Liver (tissue), 9 donors: ENCODE measurements around the gene GMDS. TPM values are rescaled to one million over a fixed set of nuclear protein-coding genes. Genes with fewer than 3 reads are reported as not detected.

Experiments
- DNase-seq: peaks from one replicate; pipeline ENCODE4 v3.0.0-alpha.2; 2017; ENCODE audit warnings: low spot score
- H3K27ac ChIP-seq, 2 donors: one replicate each; pipeline ENCODE4 v1.7.0; 2013; ENCODE audit warnings: inconsistent platforms in 2 of 2, low read length in 2 of 2, control low read depth in 1 of 2, low read depth in 1 of 2, mild to moderate bottlenecking in 1 of 2
- H3K27me3 ChIP-seq, 4 donors: one replicate each; pipeline versions ENCODE4 v1.6.1 to v1.7.0; 2013; ENCODE audit warnings: low read length in 3 of 4, inconsistent platforms in 1 of 4, mild to moderate bottlenecking in 1 of 4, moderate library complexity in 1 of 4; ENCODE audit not compliant: control insufficient read depth in 4 of 4, insufficient read depth in 4 of 4
- H3K36me3 ChIP-seq, 4 donors: one replicate each; pipeline versions ENCODE4 v1.6.1 to v1.7.0; 2013; ENCODE audit warnings: low read length in 3 of 4, mild to moderate bottlenecking in 3 of 4, low read depth in 1 of 4, moderate library complexity in 1 of 4; ENCODE audit not compliant: control insufficient read depth in 4 of 4, insufficient read depth in 3 of 4
- H3K4me1 ChIP-seq, 4 donors: one replicate each; pipeline versions ENCODE4 v1.6.1 to v1.7.0; 2013; ENCODE audit warnings: low read length in 3 of 4, mild to moderate bottlenecking in 3 of 4, moderate library complexity in 1 of 4; ENCODE audit not compliant: control insufficient read depth in 4 of 4, insufficient read depth in 4 of 4
- H3K4me3 ChIP-seq, 3 donors: one replicate each; pipeline versions ENCODE4 v1.6.1 to v1.7.0; 2013; ENCODE audit warnings: low read length in 3 of 3, control low read depth in 1 of 3, low read depth in 1 of 3, mild to moderate bottlenecking in 1 of 3
- H3K9ac ChIP-seq, 2 donors: one replicate each; pipeline ENCODE4 v1.7.0; 2013; ENCODE audit warnings: low read length in 2 of 2, mild to moderate bottlenecking in 2 of 2, moderate library complexity in 2 of 2, control low read depth in 1 of 2, low read depth in 1 of 2
- H3K9me3 ChIP-seq, 4 donors: one replicate each; pipeline versions ENCODE4 v1.6.1 to v1.7.0; 2013; ENCODE audit warnings: low read length in 3 of 4; ENCODE audit not compliant: control insufficient read depth in 4 of 4
- EGR1 ChIP-seq, 2 donors: IDR thresholded peaks; 2 replicates each; pipeline ENCODE4 v1.6.1; 2016 to 2018; ENCODE audit warnings: antibody characterized with exemption in 2 of 2, low read depth in 2 of 2
- FOXA1 ChIP-seq: IDR thresholded peaks from 2 replicates; pipeline ENCODE4 v1.6.1; 2016; ENCODE audit warnings: antibody characterized with exemption
- FOXA2 ChIP-seq: IDR thresholded peaks from 2 replicates; pipeline ENCODE4 v1.6.1; 2016; ENCODE audit warnings: antibody characterized with exemption
- GABPA ChIP-seq, 2 donors: IDR thresholded peaks in 1 of 2; conservative IDR thresholded peaks in 1 of 2; 2 replicates each; pipeline ENCODE4 v1.6.1; 2016; ENCODE audit warnings: antibody characterized with exemption in 2 of 2, mild to moderate bottlenecking in 1 of 2, moderate library complexity in 1 of 2
- HNF4A ChIP-seq, 2 donors: conservative IDR thresholded peaks; 2 replicates each; pipeline ENCODE4 v1.6.1; 2016; ENCODE audit warnings: antibody characterized with exemption in 2 of 2, mild to moderate bottlenecking in 2 of 2
- HNF4G ChIP-seq: IDR thresholded peaks from 2 replicates; pipeline ENCODE4 v1.6.1; 2016; ENCODE audit warnings: antibody characterized with exemption
- JUND ChIP-seq, 2 donors: IDR thresholded peaks; 2 replicates each; pipeline ENCODE4 v1.6.1; 2016; ENCODE audit warnings: antibody characterized with exemption in 2 of 2
- NR2F2 ChIP-seq: IDR thresholded peaks from 2 replicates; pipeline ENCODE4 v1.6.1; 2016; ENCODE audit warnings: antibody characterized with exemption
- RAD21 ChIP-seq, 2 donors: IDR thresholded peaks; 2 replicates each; pipeline ENCODE4 v1.6.1; 2016; ENCODE audit warnings: antibody characterized with exemption in 2 of 2, mild to moderate bottlenecking in 2 of 2
- RXRA ChIP-seq, 2 donors: IDR thresholded peaks; 2 replicates each; pipeline ENCODE4 v1.6.1; 2017 to 2018; ENCODE audit warnings: antibody characterized with exemption in 2 of 2, mild to moderate bottlenecking in 1 of 2
- SP1 ChIP-seq: IDR thresholded peaks from 2 replicates; pipeline ENCODE4 v1.6.1; 2018; ENCODE audit warnings: antibody characterized with exemption, mild to moderate bottlenecking
- TAF1 ChIP-seq: conservative IDR thresholded peaks from 2 replicates; pipeline ENCODE4 v1.6.1; 2016; ENCODE audit warnings: antibody characterized with exemption, mild to moderate bottlenecking
- YY1 ChIP-seq: IDR thresholded peaks from 2 replicates; pipeline ENCODE4 v1.6.1; 2016; ENCODE audit warnings: antibody characterized with exemption, mild to moderate bottlenecking
- WGBS: extraction: QIAGEN DNeasy Blood & Tissue Kit; methylation state at CpG from one replicate; pipeline ENCODE4 v1.1.7; 2013; 5-methylcytosine and 5-hydroxymethylcytosine counted together
- polyA plus RNA-seq, 2 donors: library from polyadenylated mRNA; stranded (reverse) in 1 of 2; unstranded in 1 of 2; fragments of 200-250 nt in 1 of 2; fragments of >200 nt in 1 of 2; fragmentation: Nextera tagmentation in 1 of 2; extraction: Ambion mirVana in 1 of 2; gene quantifications; one replicate each; pipeline versions ENCODE4 v1.2.1 to v1.2.3, GENCODE V29; 2013 to 2015
- total RNA-seq, 2 donors: library from RNA; depleted of rRNA; stranded (reverse); fragments of >200 nt; gene quantifications; one replicate each; pipeline ENCODE4 v1.2.3, GENCODE V29; 2014
- TF ChIP-seq, protein P1 (sequence below): IDR thresholded peaks from 2 replicates; pipeline ENCODE4 v1.6.1; 2016; ENCODE audit warnings: antibody characterized with exemption
- TF ChIP-seq, protein P2 (sequence below): IDR thresholded peaks from 2 replicates; pipeline ENCODE4 v1.6.1; 2016; ENCODE audit warnings: antibody characterized with exemption
- TF ChIP-seq, protein P3 (sequence below): fragments of 150-350 bp; IDR thresholded peaks from 2 replicates; pipeline ENCODE4 v1.5.1; 2017; ENCODE audit warnings: improper control_type of control experiment, low read depth, low read length; ENCODE audit not compliant: missing input control
- TF ChIP-seq, protein P4 (sequence below): IDR thresholded peaks from 2 replicates; pipeline ENCODE4 v1.6.1; 2016; ENCODE audit warnings: antibody characterized with exemption, mild to moderate bottlenecking
- TF ChIP-seq, protein P5 (sequence below): IDR thresholded peaks from 2 replicates; pipeline ENCODE4 v1.6.1; 2016; ENCODE audit warnings: antibody characterized with exemption
- donor health status: healthy.
- donor health status: healthy.
- donor health status: healthy.
- donor health status: healthy.
- donor health status: healthy.

GMDS gene
- total and polyA plus RNA-seq, 4 donors, result 3.5 to 15.6 (median 13.0) TPM

DNA sequence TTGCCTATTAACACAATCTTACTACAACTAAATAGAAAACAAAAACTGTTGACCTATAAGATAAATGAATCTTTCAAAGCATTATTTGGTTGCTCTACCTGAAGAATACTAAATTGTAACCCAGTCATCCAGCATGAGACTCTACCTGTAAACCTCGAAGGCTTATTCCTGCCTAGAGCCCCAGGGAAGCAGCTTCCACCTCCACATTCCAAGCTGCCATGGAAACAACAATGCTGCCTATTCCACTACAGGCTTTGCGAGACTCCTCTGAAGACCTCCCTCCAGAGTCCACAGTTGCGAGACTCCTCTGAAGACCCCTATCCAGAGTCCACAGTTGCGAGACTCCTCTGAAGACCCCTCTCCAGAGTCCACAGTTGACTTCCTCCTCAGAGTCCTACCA lies 15.7 kb downstream of the GMDS start:
- Histone ChIP-seq H3K27me3 (no peaks in the 10 kb centered on the region), H3K27ac (no peak overlapping the region), H3K4me1 (peaks cover 2 to 10% (median 8%) of the 10 kb centered on the region in 4 donors), H3K9ac (no peak overlapping the region), H3K4me3 (no peak overlapping the region), H3K36me3 (no peaks in the 10 kb centered on the region), H3K9me3 (no peaks in the 10 kb centered on the region)
- DNase-seq, result no peak
- TF ChIP-seq GABPA (IDR thresholded peaks at IDR 0.05 in 1 of 2, conservative IDR thresholded peaks at IDR 0.05 in 1 of 2), result no peak
- TF ChIP-seq, protein P1, sequence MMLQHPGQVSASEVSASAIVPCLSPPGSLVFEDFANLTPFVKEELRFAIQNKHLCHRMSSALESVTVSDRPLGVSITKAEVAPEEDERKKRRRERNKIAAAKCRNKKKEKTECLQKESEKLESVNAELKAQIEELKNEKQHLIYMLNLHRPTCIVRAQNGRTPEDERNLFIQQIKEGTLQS, result no peak
- no peak for TF ChIP-seq NR2F2
- no peak for TF ChIP-seq JUND (IDR thresholded peaks at IDR 0.05)
- no peak for TF ChIP-seq SP1
- TF ChIP-seq, protein P2, sequence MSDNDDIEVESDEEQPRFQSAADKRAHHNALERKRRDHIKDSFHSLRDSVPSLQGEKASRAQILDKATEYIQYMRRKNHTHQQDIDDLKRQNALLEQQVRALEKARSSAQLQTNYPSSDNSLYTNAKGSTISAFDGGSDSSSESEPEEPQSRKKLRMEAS, result no peak
- TF ChIP-seq, protein P3, sequence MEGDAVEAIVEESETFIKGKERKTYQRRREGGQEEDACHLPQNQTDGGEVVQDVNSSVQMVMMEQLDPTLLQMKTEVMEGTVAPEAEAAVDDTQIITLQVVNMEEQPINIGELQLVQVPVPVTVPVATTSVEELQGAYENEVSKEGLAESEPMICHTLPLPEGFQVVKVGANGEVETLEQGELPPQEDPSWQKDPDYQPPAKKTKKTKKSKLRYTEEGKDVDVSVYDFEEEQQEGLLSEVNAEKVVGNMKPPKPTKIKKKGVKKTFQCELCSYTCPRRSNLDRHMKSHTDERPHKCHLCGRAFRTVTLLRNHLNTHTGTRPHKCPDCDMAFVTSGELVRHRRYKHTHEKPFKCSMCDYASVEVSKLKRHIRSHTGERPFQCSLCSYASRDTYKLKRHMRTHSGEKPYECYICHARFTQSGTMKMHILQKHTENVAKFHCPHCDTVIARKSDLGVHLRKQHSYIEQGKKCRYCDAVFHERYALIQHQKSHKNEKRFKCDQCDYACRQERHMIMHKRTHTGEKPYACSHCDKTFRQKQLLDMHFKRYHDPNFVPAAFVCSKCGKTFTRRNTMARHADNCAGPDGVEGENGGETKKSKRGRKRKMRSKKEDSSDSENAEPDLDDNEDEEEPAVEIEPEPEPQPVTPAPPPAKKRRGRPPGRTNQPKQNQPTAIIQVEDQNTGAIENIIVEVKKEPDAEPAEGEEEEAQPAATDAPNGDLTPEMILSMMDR, result no peak
- TF ChIP-seq FOXA1, result no peak
- TF ChIP-seq FOXA2, result no peak
- TF ChIP-seq, protein P4, sequence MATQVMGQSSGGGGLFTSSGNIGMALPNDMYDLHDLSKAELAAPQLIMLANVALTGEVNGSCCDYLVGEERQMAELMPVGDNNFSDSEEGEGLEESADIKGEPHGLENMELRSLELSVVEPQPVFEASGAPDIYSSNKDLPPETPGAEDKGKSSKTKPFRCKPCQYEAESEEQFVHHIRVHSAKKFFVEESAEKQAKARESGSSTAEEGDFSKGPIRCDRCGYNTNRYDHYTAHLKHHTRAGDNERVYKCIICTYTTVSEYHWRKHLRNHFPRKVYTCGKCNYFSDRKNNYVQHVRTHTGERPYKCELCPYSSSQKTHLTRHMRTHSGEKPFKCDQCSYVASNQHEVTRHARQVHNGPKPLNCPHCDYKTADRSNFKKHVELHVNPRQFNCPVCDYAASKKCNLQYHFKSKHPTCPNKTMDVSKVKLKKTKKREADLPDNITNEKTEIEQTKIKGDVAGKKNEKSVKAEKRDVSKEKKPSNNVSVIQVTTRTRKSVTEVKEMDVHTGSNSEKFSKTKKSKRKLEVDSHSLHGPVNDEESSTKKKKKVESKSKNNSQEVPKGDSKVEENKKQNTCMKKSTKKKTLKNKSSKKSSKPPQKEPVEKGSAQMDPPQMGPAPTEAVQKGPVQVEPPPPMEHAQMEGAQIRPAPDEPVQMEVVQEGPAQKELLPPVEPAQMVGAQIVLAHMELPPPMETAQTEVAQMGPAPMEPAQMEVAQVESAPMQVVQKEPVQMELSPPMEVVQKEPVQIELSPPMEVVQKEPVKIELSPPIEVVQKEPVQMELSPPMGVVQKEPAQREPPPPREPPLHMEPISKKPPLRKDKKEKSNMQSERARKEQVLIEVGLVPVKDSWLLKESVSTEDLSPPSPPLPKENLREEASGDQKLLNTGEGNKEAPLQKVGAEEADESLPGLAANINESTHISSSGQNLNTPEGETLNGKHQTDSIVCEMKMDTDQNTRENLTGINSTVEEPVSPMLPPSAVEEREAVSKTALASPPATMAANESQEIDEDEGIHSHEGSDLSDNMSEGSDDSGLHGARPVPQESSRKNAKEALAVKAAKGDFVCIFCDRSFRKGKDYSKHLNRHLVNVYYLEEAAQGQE, result no peak
- no peak for TF ChIP-seq RXRA (IDR thresholded peaks at IDR 0.05)
- TF ChIP-seq YY1, result no peak
- no peak for TF ChIP-seq HNF4G
- TF ChIP-seq, protein P5, sequence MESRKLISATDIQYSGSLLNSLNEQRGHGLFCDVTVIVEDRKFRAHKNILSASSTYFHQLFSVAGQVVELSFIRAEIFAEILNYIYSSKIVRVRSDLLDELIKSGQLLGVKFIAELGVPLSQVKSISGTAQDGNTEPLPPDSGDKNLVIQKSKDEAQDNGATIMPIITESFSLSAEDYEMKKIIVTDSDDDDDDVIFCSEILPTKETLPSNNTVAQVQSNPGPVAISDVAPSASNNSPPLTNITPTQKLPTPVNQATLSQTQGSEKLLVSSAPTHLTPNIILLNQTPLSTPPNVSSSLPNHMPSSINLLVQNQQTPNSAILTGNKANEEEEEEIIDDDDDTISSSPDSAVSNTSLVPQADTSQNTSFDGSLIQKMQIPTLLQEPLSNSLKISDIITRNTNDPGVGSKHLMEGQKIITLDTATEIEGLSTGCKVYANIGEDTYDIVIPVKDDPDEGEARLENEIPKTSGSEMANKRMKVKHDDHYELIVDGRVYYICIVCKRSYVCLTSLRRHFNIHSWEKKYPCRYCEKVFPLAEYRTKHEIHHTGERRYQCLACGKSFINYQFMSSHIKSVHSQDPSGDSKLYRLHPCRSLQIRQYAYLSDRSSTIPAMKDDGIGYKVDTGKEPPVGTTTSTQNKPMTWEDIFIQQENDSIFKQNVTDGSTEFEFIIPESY, result no peak
- no peak for TF ChIP-seq HNF4A (conservative IDR thresholded peaks at IDR 0.05)
- no peak for TF ChIP-seq RAD21 (IDR thresholded peaks at IDR 0.05)
- no peak for TF ChIP-seq EGR1 (IDR thresholded peaks at IDR 0.05; ENCODE audit: low read depth in 2 of 2)
- WGBS, result 97% methylated on average over 4 of the region's 4 CpGs

DNA sequence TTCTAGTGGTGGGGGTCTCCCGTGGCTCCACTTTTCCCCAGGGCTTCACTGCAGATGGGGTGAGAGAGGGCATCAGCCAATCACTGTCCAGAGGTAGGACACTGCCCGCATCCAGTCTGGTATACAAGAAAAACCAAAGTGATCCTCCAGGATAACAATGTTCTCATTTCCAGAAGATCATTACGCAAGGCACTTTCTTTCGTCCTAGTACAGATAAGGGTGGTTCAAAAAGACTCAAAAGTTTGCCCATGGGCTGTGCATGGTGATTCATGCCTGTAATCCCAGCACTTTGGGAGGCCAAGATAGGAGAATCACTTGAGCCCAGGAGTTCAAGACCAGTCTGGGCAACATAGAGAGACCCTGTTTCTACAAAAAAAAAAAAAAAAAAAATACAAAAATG lies 16.4 kb downstream of the GMDS start:
- no peak overlapping the region for H3K27ac ChIP-seq
- no peaks in the 10 kb centered on the region for H3K9me3 ChIP-seq
- no peak for DNase-seq
- no peaks in the 10 kb centered on the region for H3K27me3 ChIP-seq
- H3K4me1 ChIP-seq, result peaks cover 2 to 10% (median 8%) of the 10 kb centered on the region in 4 donors
- no peak overlapping the region for H3K9ac ChIP-seq
- 88% methylated on average over 4 of the region's 4 CpGs for WGBS
- H3K4me3 ChIP-seq, result no peak overlapping the region
- no peaks in the 10 kb centered on the region for H3K36me3 ChIP-seq
- TF ChIP-seq, protein P2, result no peak
- TF ChIP-seq JUND (IDR thresholded peaks at IDR 0.05), result no peak
- TF ChIP-seq FOXA2, result no peak
- no peak for TF ChIP-seq YY1
- TF ChIP-seq, protein P4, result no peak
- TF ChIP-seq GABPA (IDR thresholded peaks at IDR 0.05 in 1 of 2, conservative IDR thresholded peaks at IDR 0.05 in 1 of 2), result no peak
- no peak for TF ChIP-seq SP1
- TF ChIP-seq, protein P1, result no peak
- no peak for TF ChIP-seq HNF4A (conservative IDR thresholded peaks at IDR 0.05)
- TF ChIP-seq, protein P5, result no peak
- no peak for TF ChIP-seq TAF1
